ENCODE data around the gene DUSP16. TPM values are rescaled to one million over a fixed set of nuclear protein-coding genes. Genes with fewer than 3 reads are reported as not detected.

DUSP16 gene
- total RNA-seq, 1 experiment from 2014 or later: 51.9 TPM

GRCh38 chr12:12425001-12425400 is 137.7 kb downstream of the DUSP16 start (continued):
- TF ChIP-seq, protein P1, sequence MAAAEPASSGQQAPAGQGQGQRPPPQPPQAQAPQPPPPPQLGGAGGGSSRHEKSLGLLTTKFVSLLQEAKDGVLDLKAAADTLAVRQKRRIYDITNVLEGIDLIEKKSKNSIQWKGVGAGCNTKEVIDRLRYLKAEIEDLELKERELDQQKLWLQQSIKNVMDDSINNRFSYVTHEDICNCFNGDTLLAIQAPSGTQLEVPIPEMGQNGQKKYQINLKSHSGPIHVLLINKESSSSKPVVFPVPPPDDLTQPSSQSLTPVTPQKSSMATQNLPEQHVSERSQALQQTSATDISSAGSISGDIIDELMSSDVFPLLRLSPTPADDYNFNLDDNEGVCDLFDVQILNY (CRISPR knock-in tag; IDR thresholded peaks at IDR 0.05): no peak
- TF ChIP-seq MYBL2 (CRISPR knock-in tag; IDR thresholded peaks at IDR 0.05): no peak

Other genes with a start within 250 kb of the DUSP16 start
- 6.8 to 10.7 TPM (median 10.6 TPM) in 3 replicates for gene MANSC1, start 212.6 kb downstream of the DUSP16 start, total RNA-seq (2021)
- 13.2 to 16.4 TPM (median 15.1 TPM) in 3 replicates for gene BORCS5, start 205.8 kb downstream of the DUSP16 start, total RNA-seq (2021)
- 17.3 to 19.0 TPM (median 18.9 TPM) in 3 replicates for gene CREBL2, start 49.0 kb upstream of the DUSP16 start, total RNA-seq (2021)
- 10.4 to 16.4 TPM (median 14.2 TPM) in 3 replicates for gene GPR19, start 133.3 kb upstream of the DUSP16 start, total RNA-seq (2021)
- 34.2 to 38.4 TPM (median 34.8 TPM) in 3 replicates for gene CDKN1B, start 154.5 kb upstream of the DUSP16 start, total RNA-seq (2021)
- 0.44 to 1.1 TPM (median 0.62 TPM) in 3 replicates for gene APOLD1, start 222.8 kb upstream of the DUSP16 start, total RNA-seq (2021)

Data from WTC11 (cell line).